Measurements from ENCODE around the gene MRPL1.

GRCh38 chr4:77816546-77816945, 46.1 kb upstream of the MRPL1 start:
- no peak for TF ChIP-seq CTCF (IDR thresholded peaks at IDR 0.05)
- TF ChIP-seq POLR2A (IDR thresholded peaks at IDR 0.05), result no peak

Data from thyroid gland (tissue), 4 donors.